Stimulated activated CD4-positive, alpha-beta T cell treated with anti-CD3 and anti-CD28 coated beads, TNF-alpha, amount 100 ng/mL, for 24 hours (primary cell): ENCODE measurements around the gene TES.

Experiments
- DNase-seq, 3 experiments: peaks; one replicate each; pipeline ENCODE4 v3.0.0-alpha.2; 2020; ENCODE audit warnings: low read depth in 3 of 3

Gene TES

GRCh38 chr7:116194115-116194514 lies 16.2 kb upstream of the TES start:
- no peak for DNase-seq

- DNase-seq: no peak
These were observed 14.9 kb upstream of the TES start for GRCh38 chr7:116195451-116195850.

- no peak for DNase-seq
These were observed 13.4 kb upstream of the TES start for GRCh38 chr7:116196947-116197346.

- DNase-seq: no peak
These were observed 13.0 kb upstream of the TES start for GRCh38 chr7:116197360-116197759.

- no peak for DNase-seq
These were observed 11.5 kb upstream of the TES start for GRCh38 chr7:116198748-116199410.

- no peak for DNase-seq
These were observed 9.4 kb upstream of the TES start for GRCh38 chr7:116200963-116201362.

- no peak for DNase-seq
These were observed 4.2 kb upstream of the TES start for GRCh38 chr7:116206141-116206540.

GRCh38 chr7:116208919-116209318 lies 1.4 kb upstream of the TES start:
- DNase-seq: no peak

- no peak for DNase-seq
These were observed 723 bp upstream of the TES start for GRCh38 chr7:116209561-116210070.

GRCh38 chr7:116211006-116211912 lies 920 bp downstream of the TES start:
- DNase-seq: peak; percentile 60 to 68 (median 64)

GRCh38 chr7:116211913-116212596 lies 1.7 kb downstream of the TES start:
- DNase-seq: no peak

- no peak for DNase-seq
These were observed 2.5 kb downstream of the TES start for GRCh38 chr7:116212869-116213268.

GRCh38 chr7:116213361-116214130 lies 3.2 kb downstream of the TES start:
- no peak for DNase-seq

GRCh38 chr7:116214921-116215320 lies 4.6 kb downstream of the TES start:
- no peak for DNase-seq

GRCh38 chr7:116215551-116215950 lies 5.2 kb downstream of the TES start:
- DNase-seq: no peak

GRCh38 chr7:116216956-116217571 lies 6.7 kb downstream of the TES start:
- no peak for DNase-seq

- DNase-seq: no peak
These were observed 7.8 kb downstream of the TES start for GRCh38 chr7:116218051-116218645.

- DNase-seq: no peak
These were observed 8.4 kb downstream of the TES start for GRCh38 chr7:116218747-116219146.

- no peak for DNase-seq
These were observed 8.9 kb downstream of the TES start for GRCh38 chr7:116219288-116219687.

- DNase-seq: no peak
These were observed 9.5 kb downstream of the TES start for GRCh38 chr7:116219834-116220233.

- DNase-seq: no peak
These were observed 12.2 kb downstream of the TES start for GRCh38 chr7:116222501-116222900.
